HepG2 (cell line): ENCODE measurements around the gene ABCG1.

Source experiments
- DNMT3B ChIP-seq: conservative IDR thresholded peaks from 2 replicates; pipeline ENCODE4 v1.6.1; 2016; ENCODE audit warnings: missing biosample characterization, control low read depth
- EHMT2 ChIP-seq: fragments of 200-600 bp; sonication (generic); IDR thresholded peaks from 2 replicates; pipeline ENCODE4 v1.7.0; 2017; ENCODE audit warnings: antibody characterized with exemption, low read depth, low read length, borderline replicate concordance
- ETV5 ChIP-seq: IDR thresholded peaks from 2 replicates; pipeline ENCODE4 v1.6.1; 2018; ENCODE audit warnings: missing biosample characterization, missing genetic modification reagents, inconsistent platforms, borderline replicate concordance
- GATAD1 ChIP-seq: IDR thresholded peaks from 2 replicates; pipeline ENCODE4 v1.6.1; 2016; ENCODE audit warnings: missing genetic modification reagents, missing compliant biosample characterization
- POLR2AphosphoS5 ChIP-seq: IDR thresholded peaks from 2 replicates; pipeline ENCODE4 v1.6.1; 2012; ENCODE audit warnings: low read depth, low read length
- TAF1 ChIP-seq: sonication (generic); formaldehyde crosslinking; IDR thresholded peaks from 2 replicates; pipeline ENCODE4 v1.4.0; 2020; ENCODE audit warnings: missing genetic modification reagents
- ZNF432 ChIP-seq: sonication (generic); formaldehyde crosslinking; IDR thresholded peaks from 2 replicates; pipeline ENCODE4 v1.5.0; 2020; ENCODE audit warnings: missing genetic modification reagents, mild to moderate bottlenecking, borderline replicate concordance
- TF ChIP-seq, protein P1 (sequence below): sonication (generic); formaldehyde crosslinking; IDR thresholded peaks from 2 replicates; pipeline ENCODE4 v1.5.0; 2020; ENCODE audit warnings: mild to moderate bottlenecking, missing genetic modification reagents

DNA sequence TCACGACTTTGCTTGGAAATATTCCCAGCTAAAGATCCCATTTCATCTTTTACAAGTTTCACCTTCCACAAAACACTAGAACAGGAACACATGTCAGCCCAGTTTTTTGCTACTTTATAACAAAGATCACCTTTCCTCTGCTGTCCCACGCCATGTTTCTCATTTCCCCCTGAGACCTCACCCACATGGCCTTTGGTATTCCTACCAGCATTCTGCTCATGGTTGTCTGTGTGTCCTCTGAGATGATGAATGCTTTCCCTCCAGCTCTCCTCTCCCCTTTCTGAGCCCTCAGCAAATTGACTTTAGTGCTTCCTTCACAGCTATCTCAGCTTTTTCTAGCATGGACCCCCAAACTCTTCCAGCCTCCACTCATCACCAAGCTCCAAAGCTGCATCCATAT, 32.3 kb upstream of the ABCG1 start:
- TF ChIP-seq DNMT3B (no peak), TAF1 (CRISPR knock-in tag) (no peak), EHMT2 (no peak), ETV5 (CRISPR knock-in tag) (no peak), POLR2AphosphoS5 (no peak), ZNF432 (CRISPR knock-in tag) (no peak), GATAD1 (CRISPR knock-in tag) (no peak)
- TF ChIP-seq, protein P1, sequence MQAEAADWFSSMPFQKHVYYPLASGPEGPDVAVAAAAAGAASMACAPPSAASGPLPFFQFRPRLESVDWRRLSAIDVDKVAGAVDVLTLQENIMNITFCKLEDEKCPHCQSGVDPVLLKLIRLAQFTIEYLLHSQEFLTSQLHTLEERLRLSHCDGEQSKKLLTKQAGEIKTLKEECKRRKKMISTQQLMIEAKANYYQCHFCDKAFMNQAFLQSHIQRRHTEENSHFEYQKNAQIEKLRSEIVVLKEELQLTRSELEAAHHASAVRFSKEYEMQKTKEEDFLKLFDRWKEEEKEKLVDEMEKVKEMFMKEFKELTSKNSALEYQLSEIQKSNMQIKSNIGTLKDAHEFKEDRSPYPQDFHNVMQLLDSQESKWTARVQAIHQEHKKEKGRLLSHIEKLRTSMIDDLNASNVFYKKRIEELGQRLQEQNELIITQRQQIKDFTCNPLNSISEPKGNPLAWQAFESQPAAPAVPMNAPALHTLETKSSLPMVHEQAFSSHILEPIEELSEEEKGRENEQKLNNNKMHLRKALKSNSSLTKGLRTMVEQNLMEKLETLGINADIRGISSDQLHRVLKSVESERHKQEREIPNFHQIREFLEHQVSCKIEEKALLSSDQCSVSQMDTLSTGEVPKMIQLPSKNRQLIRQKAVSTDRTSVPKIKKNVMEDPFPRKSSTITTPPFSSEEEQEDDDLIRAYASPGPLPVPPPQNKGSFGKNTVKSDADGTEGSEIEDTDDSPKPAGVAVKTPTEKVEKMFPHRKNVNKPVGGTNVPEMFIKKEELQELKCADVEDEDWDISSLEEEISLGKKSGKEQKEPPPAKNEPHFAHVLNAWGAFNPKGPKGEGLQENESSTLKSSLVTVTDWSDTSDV: no peak
